Measurements from ENCODE around the gene UROC1. TPM values are rescaled to one million over a fixed set of nuclear protein-coding genes. Genes with fewer than 3 reads are reported as not detected.

The UROC1 gene
- total RNA-seq, 1 donor = not detected

GRCh38 chr3:126484662-126485061, 32.9 kb downstream of the UROC1 start:
- TF ChIP-seq CTCF (IDR thresholded peaks at IDR 0.05; ENCODE audit: extremely low read depth, low read depth, low read length) = no peak
- DNase-seq (ENCODE audit: insufficient read length, low spot score, missing footprints) = no peak
- H3K27me3 ChIP-seq (ENCODE audit: insufficient read depth, low read length) = peaks cover 1% of the 10 kb centered on the region
- H3K4me1 ChIP-seq (ENCODE audit: insufficient read depth, low read length) = no peaks in the 10 kb centered on the region
- H3K9me3 ChIP-seq (ENCODE audit: low read depth, low read length) = no peaks in the 10 kb centered on the region
- H4K20me1 ChIP-seq (ENCODE audit: insufficient read depth, low read length) = no peaks in the 10 kb centered on the region
- H3K27ac ChIP-seq (ENCODE audit: low read depth, low read length) = no peak overlapping the region
- H3K4me3 ChIP-seq (ENCODE audit: insufficient read depth, low read length) = no peak overlapping the region
- H3K79me2 ChIP-seq (ENCODE audit: insufficient read depth, low read length) = no peaks in the 10 kb centered on the region
- no peak overlapping the region for H2AFZ ChIP-seq (ENCODE audit: low read length)
- H3K4me2 ChIP-seq (ENCODE audit: insufficient read depth, low read length) = no peak overlapping the region
- H3K36me3 ChIP-seq (ENCODE audit: insufficient read depth, low read length) = no peaks in the 10 kb centered on the region

DNA sequence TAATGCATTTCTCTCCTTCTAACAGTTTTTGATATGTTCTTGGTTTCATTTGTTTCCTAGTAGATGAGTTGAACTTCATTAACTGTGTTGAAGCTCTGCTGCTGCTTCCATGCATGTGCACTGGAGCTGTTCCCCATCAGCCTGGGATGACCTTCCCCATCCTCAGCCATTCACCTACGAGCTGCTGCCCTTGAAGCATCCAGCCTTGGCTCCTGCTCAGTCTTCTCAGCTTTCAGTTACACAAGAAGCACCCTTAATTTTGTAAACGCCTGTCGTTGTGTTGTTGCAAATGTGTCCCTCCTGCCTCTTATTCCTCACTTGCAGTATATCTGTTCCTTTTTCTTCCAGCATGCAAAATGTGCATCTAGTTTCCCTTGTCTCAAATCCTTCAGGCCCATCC, 33.4 kb downstream of the UROC1 start:
- TF ChIP-seq CTCF (IDR thresholded peaks at IDR 0.05; ENCODE audit: extremely low read depth, low read depth, low read length) = no peak
- no peak overlapping the region for H3K27ac ChIP-seq (ENCODE audit: low read depth, low read length)
- H3K79me2 ChIP-seq (ENCODE audit: insufficient read depth, low read length) = no peaks in the 10 kb centered on the region
- H3K4me1 ChIP-seq (ENCODE audit: insufficient read depth, low read length) = no peaks in the 10 kb centered on the region
- no peaks in the 10 kb centered on the region for H3K27me3 ChIP-seq (ENCODE audit: insufficient read depth, low read length)
- H2AFZ ChIP-seq (ENCODE audit: low read length) = no peak overlapping the region
- H3K4me2 ChIP-seq (ENCODE audit: insufficient read depth, low read length) = no peak overlapping the region
- no peaks in the 10 kb centered on the region for H4K20me1 ChIP-seq (ENCODE audit: insufficient read depth, low read length)
- no peak for DNase-seq (ENCODE audit: insufficient read length, low spot score, missing footprints)
- H3K4me3 ChIP-seq (ENCODE audit: insufficient read depth, low read length) = no peak overlapping the region
- no peaks in the 10 kb centered on the region for H3K9me3 ChIP-seq (ENCODE audit: low read depth, low read length)
- H3K36me3 ChIP-seq (ENCODE audit: insufficient read depth, low read length) = no peaks in the 10 kb centered on the region

DNA sequence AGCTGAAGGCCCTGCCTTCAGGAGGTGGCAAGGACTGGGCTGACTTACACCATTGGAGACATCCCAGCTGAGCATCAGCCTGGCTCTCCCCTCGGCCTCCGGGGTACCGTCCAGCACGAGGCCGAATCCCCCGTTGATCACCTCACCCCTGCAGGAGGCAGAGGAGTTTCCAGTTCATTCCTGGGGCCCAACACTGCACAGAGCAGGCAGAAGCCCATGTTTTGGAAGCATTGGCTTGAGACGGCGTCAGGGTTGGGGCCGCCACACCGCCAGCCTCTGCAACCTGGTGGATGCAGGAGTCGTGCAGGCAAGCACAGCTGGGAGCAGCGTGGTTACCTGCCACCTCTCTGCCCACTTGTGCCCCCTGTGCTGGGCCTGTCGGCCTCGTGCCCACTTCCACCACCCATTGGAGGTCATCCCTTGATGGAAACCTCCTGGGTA, 34.2 kb downstream of the UROC1 start:
- H3K9me3 ChIP-seq (ENCODE audit: low read depth, low read length) = no peaks in the 10 kb centered on the region
- H3K4me1 ChIP-seq (ENCODE audit: insufficient read depth, low read length) = no peaks in the 10 kb centered on the region
- no peaks in the 10 kb centered on the region for H4K20me1 ChIP-seq (ENCODE audit: insufficient read depth, low read length)
- H3K4me2 ChIP-seq (ENCODE audit: insufficient read depth, low read length) = no peak overlapping the region
- no peak for DNase-seq (ENCODE audit: insufficient read length, low spot score, missing footprints)
- no peaks in the 10 kb centered on the region for H3K27me3 ChIP-seq (ENCODE audit: insufficient read depth, low read length)
- H3K4me3 ChIP-seq (ENCODE audit: insufficient read depth, low read length) = no peak overlapping the region
- H2AFZ ChIP-seq (ENCODE audit: low read length) = no peak overlapping the region
- H3K27ac ChIP-seq (ENCODE audit: low read depth, low read length) = no peak overlapping the region
- no peak for TF ChIP-seq CTCF (IDR thresholded peaks at IDR 0.05; ENCODE audit: extremely low read depth, low read depth, low read length)
- no peaks in the 10 kb centered on the region for H3K36me3 ChIP-seq (ENCODE audit: insufficient read depth, low read length)
- no peaks in the 10 kb centered on the region for H3K79me2 ChIP-seq (ENCODE audit: insufficient read depth, low read length)

- TF ChIP-seq CTCF (IDR thresholded peaks at IDR 0.05; ENCODE audit: extremely low read depth, low read depth, low read length) = no peak
- Histone ChIP-seq H3K79me2 (ENCODE audit: insufficient read depth, low read length) (no peaks in the 10 kb centered on the region), H3K9me3 (ENCODE audit: low read depth, low read length) (no peaks in the 10 kb centered on the region), H3K27ac (ENCODE audit: low read depth, low read length) (no peak overlapping the region), H3K4me1 (ENCODE audit: insufficient read depth, low read length) (no peaks in the 10 kb centered on the region), H3K27me3 (ENCODE audit: insufficient read depth, low read length) (no peaks in the 10 kb centered on the region), H3K4me2 (ENCODE audit: insufficient read depth, low read length) (no peak overlapping the region), H3K4me3 (ENCODE audit: insufficient read depth, low read length) (no peak overlapping the region), H4K20me1 (ENCODE audit: insufficient read depth, low read length) (no peaks in the 10 kb centered on the region), H3K36me3 (ENCODE audit: insufficient read depth, low read length) (no peaks in the 10 kb centered on the region), H2AFZ (ENCODE audit: low read length) (no peak overlapping the region)
- DNase-seq (ENCODE audit: insufficient read length, low spot score, missing footprints) = no peak
These were observed 34.9 kb downstream of the UROC1 start for GRCh38 chr3:126482503-126483255.
